H1 (cell line): Measurements from ENCODE around the gene IL9. TPM values are rescaled to one million over a fixed set of nuclear protein-coding genes. Genes with fewer than 3 reads are reported as not detected.

Experiments
- CTCF ChIA-PET: fragments of 300-600 bp; sonication (Branson Sonifier 250); formaldehyde crosslinking; loops from one replicate; lab custom pipeline; 2021; ENCODE audit not compliant: partially characterized antibody; lab: Charles Lee
- POLR2A ChIA-PET: fragments of 300-600 bp; sonication (Branson Sonifier 250); formaldehyde crosslinking; loops from one replicate; lab custom pipeline; 2021; ENCODE audit warnings: inconsistent platforms; ENCODE audit not compliant: partially characterized antibody; lab: Charles Lee
- DNase-seq, 2 experiments: peaks; one replicate each; pipeline versions ENCODE4 v3.0.0 to v3.0.0-alpha.2; 2010 to 2022; ENCODE audit warnings: low spot score in 2 of 2, low read depth in 1 of 2, mixed read lengths in 1 of 2
- FAIRE-seq: peaks from 2 replicates; lab custom pipeline; 2011; peaks lifted over from hg19 to GRCh38; lab: Jason Lieb, UNC
- H2AFZ ChIP-seq: 2 replicates; pipeline ENCODE4 v1.8.1; 2012; ENCODE audit warnings: low read length, inconsistent platforms
- H2AK5ac ChIP-seq: 2 replicates; pipeline ENCODE4 v1.6.1; 2013; ENCODE audit warnings: low read depth, low read length
- H2BK120ac ChIP-seq: replicated peaks from 2 replicates; pipeline ENCODE3; 2013; ENCODE audit warnings: low read depth, low read length, inconsistent platforms
- H2BK12ac ChIP-seq: 2 replicates; pipeline ENCODE4 v1.6.1; 2013; ENCODE audit warnings: low read depth, low read length
- H2BK15ac ChIP-seq: 2 replicates; pipeline ENCODE4 v1.6.1; 2013; ENCODE audit warnings: low read length
- H2BK20ac ChIP-seq: 2 replicates; pipeline ENCODE4 v1.6.1; 2013; ENCODE audit warnings: low read length
- H2BK5ac ChIP-seq: 2 replicates; pipeline ENCODE4 v1.6.1; 2013; ENCODE audit warnings: low read depth, low read length
- H3K14ac ChIP-seq: 2 replicates; pipeline ENCODE4 v1.6.1; 2013; ENCODE audit warnings: inconsistent platforms; ENCODE audit not compliant: insufficient read length
- H3K18ac ChIP-seq: 2 replicates; pipeline ENCODE4 v1.6.1; 2013; ENCODE audit warnings: low read length; ENCODE audit errors: extremely low read depth
- H3K23ac ChIP-seq: 2 replicates; pipeline ENCODE4 v1.6.1; 2013; ENCODE audit warnings: inconsistent platforms; ENCODE audit not compliant: insufficient read length
- H3K23me2 ChIP-seq: 2 replicates; pipeline ENCODE4 v1.6.1; 2013; ENCODE audit warnings: low read depth, low read length
- H3K27ac ChIP-seq: 2 replicates; pipeline ENCODE4 v1.6.1; 2011; ENCODE audit warnings: low read depth, low read length, inconsistent platforms
- H3K27me3 ChIP-seq, 4 experiments: replicated peaks in 1 of 4; 1 replicate in 1 of 4; 2 replicates in 3 of 4; pipeline versions ENCODE4 v1.6.1 to v1.8.1; 2011 to 2013; ENCODE audit warnings: low read length in 3 of 4, mild to moderate bottlenecking in 3 of 4, inconsistent platforms in 2 of 4, mixed read lengths in 2 of 4, moderate library complexity in 1 of 4; ENCODE audit not compliant: control insufficient read depth in 3 of 4, insufficient read depth in 3 of 4; ENCODE audit errors: extremely low read depth in 1 of 4
- H3K36me3 ChIP-seq, 4 experiments: 2 replicates each; pipeline versions ENCODE4 v1.6.1 to v1.8.1; 2011 to 2013; ENCODE audit warnings: mild to moderate bottlenecking in 4 of 4, low read length in 3 of 4, moderate library complexity in 2 of 4, control low read depth in 1 of 4, inconsistent platforms in 1 of 4; ENCODE audit not compliant: insufficient read depth in 4 of 4, control insufficient read depth in 2 of 4
- H3K4ac ChIP-seq: replicated peaks from 2 replicates; pipeline ENCODE3; 2013; ENCODE audit warnings: low read length, low read depth, mixed read lengths, inconsistent platforms; ENCODE audit not compliant: insufficient read length
- H3K4me1 ChIP-seq, 4 experiments: replicated peaks in 1 of 4; 1 replicate in 1 of 4; 2 replicates in 3 of 4; pipeline versions ENCODE4 v1.6.1 to v1.8.1; 2011 to 2013; ENCODE audit warnings: low read length in 3 of 4, inconsistent platforms in 2 of 4, mixed read lengths in 1 of 4; ENCODE audit not compliant: insufficient read depth in 4 of 4, control insufficient read depth in 3 of 4
- H3K4me2 ChIP-seq, 2 experiments: 2 replicates each; pipeline versions ENCODE4 v1.6.1 to v1.8.1; 2011 to 2013; ENCODE audit warnings: low read depth in 2 of 2, low read length in 2 of 2, control low read depth in 1 of 2, inconsistent platforms in 1 of 2, mild to moderate bottlenecking in 1 of 2; ENCODE audit not compliant: insufficient read depth in 1 of 2
- H3K4me3 ChIP-seq, 4 experiments: fragments of 200-600, 300-600 bp in 1 of 4; sonication (generic), shearing (Covaris generic), sonication (Bioruptor Twin) in 1 of 4; 2 replicates each; pipeline versions ENCODE4 v1.5.1 to v1.8.1; 2011 to 2016; ENCODE audit warnings: low read length in 4 of 4, low read depth in 3 of 4, control low read depth in 2 of 4, inconsistent platforms in 2 of 4, mild to moderate bottlenecking in 2 of 4, mixed read lengths in 1 of 4, moderate library complexity in 1 of 4; ENCODE audit not compliant: insufficient read depth in 2 of 4; ENCODE audit errors: extremely low read depth in 1 of 4
- H3K56ac ChIP-seq: replicated peaks from 2 replicates; pipeline ENCODE3; 2013; ENCODE audit warnings: low read depth, mild to moderate bottlenecking, mixed read lengths, low read length, inconsistent platforms; ENCODE audit not compliant: insufficient read length
- H3K79me1 ChIP-seq: 2 replicates; pipeline ENCODE4 v1.6.1; 2013; ENCODE audit warnings: low read depth, low read length, control low read depth
- H3K79me2 ChIP-seq, 2 experiments: 2 replicates each; pipeline versions ENCODE4 v1.6.1 to v1.8.1; 2012 to 2013; ENCODE audit warnings: low read length in 2 of 2, mild to moderate bottlenecking in 2 of 2, inconsistent platforms in 1 of 2; ENCODE audit not compliant: insufficient read depth in 2 of 2, control insufficient read depth in 1 of 2
- H3K9ac ChIP-seq, 4 experiments: replicated peaks in 1 of 4; 1 replicate in 1 of 4; 2 replicates in 3 of 4; pipeline versions ENCODE4 v1.6.1 to v1.8.1; 2011 to 2013; ENCODE audit warnings: low read depth in 3 of 4, low read length in 3 of 4, control low read depth in 2 of 4, mild to moderate bottlenecking in 2 of 4, moderate library complexity in 2 of 4, inconsistent platforms in 1 of 4; ENCODE audit errors: extremely low read depth in 1 of 4
- H3K9me3 ChIP-seq, 2 experiments: 2 replicates each; pipeline versions ENCODE4 v1.6.1 to v1.8.1; 2012 to 2013; ENCODE audit warnings: mild to moderate bottlenecking in 2 of 2, moderate library complexity in 2 of 2, control low read depth in 1 of 2, inconsistent platforms in 1 of 2, low read depth in 1 of 2, low read length in 1 of 2, mixed read lengths in 1 of 2; ENCODE audit not compliant: insufficient read depth in 2 of 2
- H4K20me1 ChIP-seq, 2 experiments: replicated peaks in 1 of 2; 2 replicates each; pipeline versions ENCODE3 to v1.8.1; 2011 to 2013; ENCODE audit warnings: inconsistent platforms in 2 of 2, low read length in 2 of 2, mild to moderate bottlenecking in 1 of 2; ENCODE audit not compliant: insufficient read depth in 2 of 2, control insufficient read depth in 1 of 2
- H4K5ac ChIP-seq: 2 replicates; pipeline ENCODE4 v1.6.1; 2013; ENCODE audit warnings: low read length, low read depth, mixed read lengths, inconsistent platforms; ENCODE audit not compliant: insufficient read length
- H4K8ac ChIP-seq: 2 replicates; pipeline ENCODE4 v1.8.0; 2013; ENCODE audit warnings: mild to moderate bottlenecking, moderate library complexity, low read length, inconsistent platforms; ENCODE audit not compliant: insufficient read depth; ENCODE audit errors: extremely low read depth
- H4K91ac ChIP-seq: replicated peaks from 2 replicates; pipeline ENCODE3; 2013; ENCODE audit warnings: low read length, mixed read lengths, inconsistent platforms; ENCODE audit not compliant: insufficient read length
- GABPA ChIP-seq: IDR thresholded peaks from 2 replicates; pipeline ENCODE4 v1.6.1; 2011; ENCODE audit warnings: mild to moderate bottlenecking, low read length, moderate library complexity, borderline replicate concordance; ENCODE audit not compliant: insufficient read depth
- SIRT6 ChIP-seq: IDR thresholded peaks from one replicate; pipeline ENCODE4 v1.7.1; 2012; ENCODE audit warnings: low read length, inconsistent platforms
- WGBS, 2 experiments: shearing (Covaris generic) in 1 of 2; methylation state at CpG; one replicate each; pipeline versions ENCODE4 v1.1.6 to v1.1.7; 2013 to 2015; ENCODE audit warnings: low lambda C conversion rate in 2 of 2, mixed read lengths in 2 of 2, inconsistent platforms in 1 of 2, low coverage in 1 of 2, missing lambda C conversion rate in 1 of 2; ENCODE audit not compliant: insufficient replicate concordance in 2 of 2, insufficient coverage in 1 of 2, insufficient read length in 1 of 2; ENCODE audit errors: extremely low coverage in 1 of 2, missing lambda C conversion rate in 1 of 2; 5-methylcytosine and 5-hydroxymethylcytosine counted together
- polyA plus RNA-seq, 7 experiments: library from polyadenylated mRNA; depleted of rRNA in 3 of 7; stranded (reverse) in 5 of 7; unstranded in 2 of 7; fragments of >200 nt in 5 of 7; fragments of 200-250 nt in 2 of 7; gene quantifications; 1 replicate in 5 of 7; 2 replicates in 1 of 7; 4 replicates in 1 of 7; pipeline versions ENCODE4 v1.2.1 to v1.2.3, GENCODE V29; 2011 to 2013; ENCODE audit warnings: missing spikeins in 2 of 7, mixed read lengths in 2 of 7
- total RNA-seq: library from RNA; stranded (reverse); fragmentation: NEBNext Ultra II Directional; extraction: Animal tissue kit (Norgen Biotek cat#: 25700); gene quantifications from 2 replicates; pipeline ENCODE4 v1.2.1, GENCODE V29; 2021
- TF ChIP-seq, protein P1 (sequence below): IDR thresholded peaks from 2 replicates; pipeline ENCODE4 v1.6.1; 2011; ENCODE audit warnings: low read length, improper control_type of control experiment

The IL9 gene
- total and polyA plus RNA-seq, 2 of the 8 experiments (the other 6 are each of a cell fraction or from before 2014, with no cell fraction given), result not detected

DNA sequence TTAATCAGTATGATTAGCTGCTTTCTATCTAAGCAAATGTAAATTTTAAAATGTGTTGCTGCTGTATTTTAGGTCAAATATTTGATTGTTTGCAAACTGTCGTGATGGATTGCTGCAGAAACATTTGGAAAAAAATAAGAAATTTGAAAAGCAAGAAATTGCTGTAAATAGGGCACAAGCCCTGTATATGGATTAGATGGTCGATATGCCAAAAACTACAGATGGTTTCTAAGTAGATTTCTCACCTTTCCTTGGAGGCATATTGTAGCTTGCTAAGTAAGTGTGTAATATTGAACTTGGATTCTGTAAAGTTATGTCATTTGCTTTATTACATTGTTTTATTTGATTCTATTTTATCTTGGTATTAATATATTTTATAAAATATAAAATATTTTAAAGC lies 46.1 kb upstream of the IL9 start:
- Histone ChIP-seq H3K14ac (no peak overlapping the region), H2AK5ac (no peak overlapping the region), H3K23me2 (no peaks in the 10 kb centered on the region), H2BK5ac (no peak overlapping the region), H2BK15ac (no peak overlapping the region), H3K23ac (no peak overlapping the region), H2BK12ac (no peak overlapping the region), H2BK120ac (no peak overlapping the region), H3K9me3 (no peaks in the 10 kb centered on the region), H3K27me3 (no peaks in the 10 kb centered on the region), H2AFZ (no peak overlapping the region), H4K20me1 (no peaks in the 10 kb centered on the region), H3K27ac (no peak overlapping the region), H3K9ac (no peak overlapping the region), H3K4me2 (no peak overlapping the region), H3K4me1 (peaks cover 0 to 1% (median 0%) of the 10 kb centered on the region in 4 experiments; a peak in 1 of 7 replicates), H3K79me1 (no peaks in the 10 kb centered on the region), H4K8ac (no peak overlapping the region), H3K18ac (no peak overlapping the region), H3K79me2 (no peaks in the 10 kb centered on the region), H2BK20ac (no peak overlapping the region), H3K56ac (no peak overlapping the region), H4K5ac (no peak overlapping the region), H3K4me3 (no peak overlapping the region), H3K36me3 (no peaks in the 10 kb centered on the region), H3K4ac (no peak overlapping the region), H4K91ac (no peak overlapping the region)
- TF ChIP-seq GABPA (no peak), SIRT6 (no peak)
- TF ChIP-seq, protein P1, sequence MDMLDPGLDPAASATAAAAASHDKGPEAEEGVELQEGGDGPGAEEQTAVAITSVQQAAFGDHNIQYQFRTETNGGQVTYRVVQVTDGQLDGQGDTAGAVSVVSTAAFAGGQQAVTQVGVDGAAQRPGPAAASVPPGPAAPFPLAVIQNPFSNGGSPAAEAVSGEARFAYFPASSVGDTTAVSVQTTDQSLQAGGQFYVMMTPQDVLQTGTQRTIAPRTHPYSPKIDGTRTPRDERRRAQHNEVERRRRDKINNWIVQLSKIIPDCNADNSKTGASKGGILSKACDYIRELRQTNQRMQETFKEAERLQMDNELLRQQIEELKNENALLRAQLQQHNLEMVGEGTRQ, result no peak
- DNase-seq (no peak), FAIRE-seq (no peak)
- ChIA-PET CTCF (interaction anchor here (0.8 to 3.7 kb wide), 9 partner anchors 10 to 141 kb away, joined by 3 to 15 read pairs (median 4); no protein-coding TSS in a partner anchor), POLR2A (interaction anchor here (0.7 kb wide), 1 partner anchor 191 kb away, joined by 3 read pairs; the partner anchor contains the start of gene SMAD5)
- WGBS, 2 experiments, result 90% methylated on average over 2 of the region's 2 CpGs; no CpG with 5 or more reads in 1 of the 2 experiments
